HCT116 (cell line): ENCODE data around the gene PRMT2. TPM values are rescaled to one million over a fixed set of nuclear protein-coding genes. Genes with fewer than 3 reads are reported as not detected.

Experiments used
- ATAC-seq: fragments of 200-7000 bp; cut with Tn5 transposase; 2 replicates; pipeline ENCODE4 v1.9.1; 2020; ENCODE audit warnings: mild to moderate bottlenecking, moderate library complexity
- BruUV-seq: library from RNA; stranded (reverse); fragments of 400-500 nt; replicated peaks from 2 replicates; lab custom pipeline; 2021; lab: Mats Ljungman, UMichigan
- CTCF ChIA-PET: fragments of 300-600 bp; sonication (Branson Sonifier 250); formaldehyde crosslinking; loops from one replicate; lab custom pipeline; 2021; ENCODE audit warnings: antibody characterized with exemption; lab: Charles Lee
- POLR2A ChIA-PET: fragments of 300-600, 350-600 bp; sonication (Branson Sonifier 250); formaldehyde crosslinking; loops from one replicate; lab custom pipeline; 2021; ENCODE audit warnings: antibody characterized with exemption; lab: Charles Lee
- RAD21 ChIA-PET, 2 experiments: fragments of 300-600 bp; sonication (Branson Sonifier 250); formaldehyde crosslinking; loops; one replicate each; lab custom pipeline; 2023; ENCODE audit warnings: low total read pairs in 2 of 2; ENCODE audit not compliant: uncharacterized antibody in 2 of 2, unreplicated experiment in 2 of 2, low non-redundant PET in 1 of 2; lab: Charles Lee
- DNase-seq: peaks from one replicate; pipeline ENCODE4 v3.0.0-alpha.2; 2010; ENCODE audit warnings: low read depth, low spot score
- H2AFZ ChIP-seq: fragments of 200-600 bp; shearing (Covaris generic), sonication (generic); 2 replicates; pipeline ENCODE4 v1.6.1; 2017; ENCODE audit warnings: low read depth, mixed run types, mixed read lengths, antibody characterized with exemption, low read length; ENCODE audit not compliant: poor library complexity, severe bottlenecking
- H3K27ac ChIP-seq: 2 replicates; pipeline ENCODE4 v1.5.1; 2012; ENCODE audit warnings: low read depth, low read length
- H3K27me3 ChIP-seq: fragments of 200-600 bp; sonication (generic); 2 replicates; pipeline ENCODE4 v1.6.1; 2016; ENCODE audit warnings: mixed run types, low read length, mixed read lengths; ENCODE audit not compliant: insufficient read depth
- H3K36me3 ChIP-seq, 2 experiments: fragments of 200-500 bp in 1 of 2; fragments of 200-600 bp in 1 of 2; sonication (Bioruptor generic) in 1 of 2; sonication (generic) in 1 of 2; 2 replicates each; pipeline versions ENCODE4 v1.5.1 to v1.6.1; 2014 to 2016; ENCODE audit warnings: low read length in 2 of 2, inconsistent platforms in 1 of 2, mixed read lengths in 1 of 2, mixed run types in 1 of 2; ENCODE audit not compliant: insufficient read depth in 2 of 2, control insufficient read depth in 1 of 2
- H3K4me1 ChIP-seq, 2 experiments: fragments of 200-600 bp in 1 of 2; sonication (generic) in 1 of 2; 2 replicates each; pipeline versions ENCODE4 v1.5.1 to v1.6.1; 2012 to 2017; ENCODE audit warnings: low read length in 2 of 2, inconsistent platforms in 1 of 2, mild to moderate bottlenecking in 1 of 2, mixed read lengths in 1 of 2, mixed run types in 1 of 2, moderate library complexity in 1 of 2; ENCODE audit not compliant: insufficient read depth in 2 of 2, control insufficient read depth in 1 of 2
- H3K4me2 ChIP-seq: fragments of 200-600 bp; sonication (generic); 2 replicates; pipeline ENCODE4 v1.6.1; 2017; ENCODE audit warnings: mixed run types, low read length, mixed read lengths
- H3K4me3 ChIP-seq, 2 experiments: fragments of 200-600 bp in 1 of 2; sonication (generic) in 1 of 2; replicated peaks in 1 of 2; 2 replicates each; pipeline ENCODE4 v1.5.1; 2011 to 2016; ENCODE audit warnings: low read length in 2 of 2, control low read depth in 1 of 2, low read depth in 1 of 2, mild to moderate bottlenecking in 1 of 2, mixed read lengths in 1 of 2, mixed run types in 1 of 2
- H3K79me2 ChIP-seq: fragments of 200-600 bp; sonication (generic); 2 replicates; pipeline ENCODE4 v1.6.1; 2017; ENCODE audit warnings: mild to moderate bottlenecking, mixed run types, low read length, moderate library complexity, mixed read lengths; ENCODE audit not compliant: insufficient read depth
- H3K9ac ChIP-seq: fragments of 200-600 bp; sonication (generic); 2 replicates; pipeline ENCODE4 v1.6.1; 2016; ENCODE audit warnings: low read length, mixed read lengths
- H3K9me2 ChIP-seq: fragments of 200-600 bp; sonication (generic), shearing (Covaris generic); 2 replicates; pipeline ENCODE4 v1.6.1; 2017; ENCODE audit warnings: mixed run types, mild to moderate bottlenecking, moderate library complexity; ENCODE audit not compliant: insufficient read depth
- H3K9me3 ChIP-seq, 2 experiments: fragments of 200-500 bp in 1 of 2; fragments of 200-600 bp in 1 of 2; sonication (Bioruptor generic) in 1 of 2; sonication (generic) in 1 of 2; 2 replicates each; pipeline ENCODE4 v1.6.1; 2014 to 2017; ENCODE audit warnings: low read length in 2 of 2, mixed read lengths in 2 of 2, inconsistent platforms in 1 of 2, low read depth in 1 of 2, mild to moderate bottlenecking in 1 of 2, mixed run types in 1 of 2, moderate library complexity in 1 of 2; ENCODE audit not compliant: control insufficient read depth in 1 of 2, insufficient read depth in 1 of 2
- H4K20me1 ChIP-seq: fragments of 200-600 bp; sonication (generic), shearing (Covaris generic); 2 replicates; pipeline ENCODE4 v1.6.1; 2017; ENCODE audit warnings: mixed run types, mild to moderate bottlenecking, moderate library complexity; ENCODE audit not compliant: insufficient read depth
- CBX3 ChIP-seq: IDR thresholded peaks from 2 replicates; pipeline ENCODE4 v1.6.1; 2012; ENCODE audit warnings: low read depth
- CEBPB ChIP-seq: IDR thresholded peaks from 2 replicates; pipeline ENCODE4 v1.6.1; 2012; ENCODE audit warnings: low read depth
- EGR1 ChIP-seq: IDR thresholded peaks from 2 replicates; pipeline ENCODE4 v1.6.1; 2012; ENCODE audit warnings: low read depth
- ELF1 ChIP-seq: IDR thresholded peaks from 2 replicates; pipeline ENCODE4 v1.6.1; 2012; ENCODE audit warnings: low read depth, borderline replicate concordance
- EZH2phosphoT487 ChIP-seq: fragments of 200-600 bp; IDR thresholded peaks from 2 replicates; pipeline ENCODE4 v1.6.1; 2018; ENCODE audit warnings: antibody characterized with exemption, borderline replicate concordance
- JUND ChIP-seq: IDR thresholded peaks from 2 replicates; pipeline ENCODE4 v1.6.1; 2012
- MAX ChIP-seq: IDR thresholded peaks from 2 replicates; pipeline ENCODE4 v1.6.1; 2012
- POLR2A ChIP-seq: IDR thresholded peaks from 2 replicates; pipeline ENCODE4 v1.7.0; 2011; ENCODE audit warnings: borderline replicate concordance; ENCODE audit not compliant: insufficient read depth, insufficient read length; ENCODE audit errors: extremely low read depth
- RAD21 ChIP-seq: IDR thresholded peaks from 2 replicates; pipeline ENCODE4 v1.6.1; 2012; ENCODE audit warnings: low read depth, mild to moderate bottlenecking
- SIN3A ChIP-seq: IDR thresholded peaks from 2 replicates; pipeline ENCODE4 v1.6.1; 2012; ENCODE audit warnings: low read depth
- SRF ChIP-seq: IDR thresholded peaks from 2 replicates; pipeline ENCODE4 v1.6.1; 2012; ENCODE audit warnings: low read depth
- TCF7L2 ChIP-seq: IDR thresholded peaks from 2 replicates; pipeline ENCODE4 v1.7.0; 2011; ENCODE audit warnings: borderline replicate concordance, inconsistent platforms; ENCODE audit not compliant: insufficient read depth, insufficient read length; ENCODE audit errors: extremely low read depth
- YY1 ChIP-seq: IDR thresholded peaks from 2 replicates; pipeline ENCODE4 v1.6.1; 2011; ENCODE audit warnings: low read length, low read depth, moderate library complexity, mild to moderate bottlenecking; ENCODE audit not compliant: insufficient replicate concordance; ENCODE audit errors: extremely low read depth
- ZBTB33 ChIP-seq: IDR thresholded peaks from 2 replicates; pipeline ENCODE4 v1.6.1; 2011; ENCODE audit warnings: mild to moderate bottlenecking, low read length, moderate library complexity; ENCODE audit not compliant: insufficient replicate concordance; ENCODE audit errors: extremely low read depth
- ZFX ChIP-seq: fragments of 450-650 bp; IDR thresholded peaks from 2 replicates; pipeline ENCODE4 v1.6.1; 2017
- intact Hi-C: fragments of 100-400 bp; cut with micrococcal nuclease; formaldehyde crosslinking; loops from 2 replicates; pipeline ENCODE4 v1.10.0; 2022
- total RNA-seq: library from RNA; stranded (reverse); gene quantifications from one replicate; pipeline ENCODE4 v1.2.1, GENCODE V29; 2021; ENCODE audit not compliant: unreplicated experiment
- TF ChIP-seq, protein P1 (sequence below): IDR thresholded peaks from 2 replicates; pipeline ENCODE4 v1.6.1; 2012; ENCODE audit warnings: low read depth
- TF ChIP-seq, protein P2 (sequence below): IDR thresholded peaks from 2 replicates; pipeline ENCODE4 v1.6.1; 2012

The PRMT2 gene
- total RNA-seq, 1 experiment from 2014 or later: 59.1 TPM

GRCh38 chr21:46618738-46619379, 16.6 kb upstream of the PRMT2 start:
- ChIA-PET POLR2A (no interaction called here), CTCF (no interaction called here), RAD21 (no interaction called here)
- no peaks in the 10 kb centered on the region for H3K36me3 ChIP-seq
- ATAC-seq: no peak
- H3K9me3 ChIP-seq: no peaks in the 10 kb centered on the region
- no TSS peak for BruUV-seq
- DNase-seq: no peak
- no peak overlapping the region for H3K4me2 ChIP-seq
- H3K27me3 ChIP-seq: no peaks in the 10 kb centered on the region
- intact Hi-C loops: no loop called here
- H3K4me3 ChIP-seq: no peak overlapping the region
- H4K20me1 ChIP-seq: no peaks in the 10 kb centered on the region
- H2AFZ ChIP-seq: no peak overlapping the region
- H3K27ac ChIP-seq: no peak overlapping the region
- H3K4me1 ChIP-seq: no peaks in the 10 kb centered on the region
- H3K9me2 ChIP-seq: no peaks in the 10 kb centered on the region
- no peak for TF ChIP-seq CEBPB
- no peak for TF ChIP-seq POLR2A
- TF ChIP-seq, protein P1, sequence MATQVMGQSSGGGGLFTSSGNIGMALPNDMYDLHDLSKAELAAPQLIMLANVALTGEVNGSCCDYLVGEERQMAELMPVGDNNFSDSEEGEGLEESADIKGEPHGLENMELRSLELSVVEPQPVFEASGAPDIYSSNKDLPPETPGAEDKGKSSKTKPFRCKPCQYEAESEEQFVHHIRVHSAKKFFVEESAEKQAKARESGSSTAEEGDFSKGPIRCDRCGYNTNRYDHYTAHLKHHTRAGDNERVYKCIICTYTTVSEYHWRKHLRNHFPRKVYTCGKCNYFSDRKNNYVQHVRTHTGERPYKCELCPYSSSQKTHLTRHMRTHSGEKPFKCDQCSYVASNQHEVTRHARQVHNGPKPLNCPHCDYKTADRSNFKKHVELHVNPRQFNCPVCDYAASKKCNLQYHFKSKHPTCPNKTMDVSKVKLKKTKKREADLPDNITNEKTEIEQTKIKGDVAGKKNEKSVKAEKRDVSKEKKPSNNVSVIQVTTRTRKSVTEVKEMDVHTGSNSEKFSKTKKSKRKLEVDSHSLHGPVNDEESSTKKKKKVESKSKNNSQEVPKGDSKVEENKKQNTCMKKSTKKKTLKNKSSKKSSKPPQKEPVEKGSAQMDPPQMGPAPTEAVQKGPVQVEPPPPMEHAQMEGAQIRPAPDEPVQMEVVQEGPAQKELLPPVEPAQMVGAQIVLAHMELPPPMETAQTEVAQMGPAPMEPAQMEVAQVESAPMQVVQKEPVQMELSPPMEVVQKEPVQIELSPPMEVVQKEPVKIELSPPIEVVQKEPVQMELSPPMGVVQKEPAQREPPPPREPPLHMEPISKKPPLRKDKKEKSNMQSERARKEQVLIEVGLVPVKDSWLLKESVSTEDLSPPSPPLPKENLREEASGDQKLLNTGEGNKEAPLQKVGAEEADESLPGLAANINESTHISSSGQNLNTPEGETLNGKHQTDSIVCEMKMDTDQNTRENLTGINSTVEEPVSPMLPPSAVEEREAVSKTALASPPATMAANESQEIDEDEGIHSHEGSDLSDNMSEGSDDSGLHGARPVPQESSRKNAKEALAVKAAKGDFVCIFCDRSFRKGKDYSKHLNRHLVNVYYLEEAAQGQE: no peak
- no peak for TF ChIP-seq EZH2phosphoT487
- no peak for TF ChIP-seq ELF1
- TF ChIP-seq JUND: no peak
- TF ChIP-seq CBX3: no peak
- no peak for TF ChIP-seq ZFX
- TF ChIP-seq EGR1: no peak
- no peak for TF ChIP-seq SIN3A
- no peak for TF ChIP-seq YY1
- TF ChIP-seq RAD21: no peak
- TF ChIP-seq MAX: no peak
- TF ChIP-seq, protein P2, sequence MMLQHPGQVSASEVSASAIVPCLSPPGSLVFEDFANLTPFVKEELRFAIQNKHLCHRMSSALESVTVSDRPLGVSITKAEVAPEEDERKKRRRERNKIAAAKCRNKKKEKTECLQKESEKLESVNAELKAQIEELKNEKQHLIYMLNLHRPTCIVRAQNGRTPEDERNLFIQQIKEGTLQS: no peak
- TF ChIP-seq ZBTB33: no peak
- no peak for TF ChIP-seq TCF7L2
- no peak for TF ChIP-seq SRF
- no peak overlapping the region for H3K9ac ChIP-seq
- no peaks in the 10 kb centered on the region for H3K79me2 ChIP-seq
